GM18951 (cell line): ENCODE results near the gene MNAT1.

ENCODE experiments used
- POLR2A ChIP-seq: IDR thresholded peaks from 4 replicates; pipeline ENCODE4 v1.6.1; 2011; ENCODE audit warnings: mild to moderate bottlenecking; ENCODE audit not compliant: insufficient read length, insufficient read depth; ENCODE audit errors: extremely low read depth
- in situ Hi-C: fragments of 300-500 bp; cut with MboI; formaldehyde crosslinking; loops from one replicate; pipeline ENCODE4 v1.12.0; 2022; ENCODE audit warnings: low sequenced_read_pairs, mixed read lengths, inconsistent platforms; ENCODE audit not compliant: unreplicated experiment

The MNAT1 gene

GRCh38 chr14:60905923-60906322, 171.4 kb downstream of the MNAT1 start:
- no peak for TF ChIP-seq POLR2A
- in situ Hi-C loops, result no loop called here

- in situ Hi-C loops, result no loop called here
- no peak for TF ChIP-seq POLR2A
Observed at GRCh38 chr14:60915781-60916180, 181.2 kb downstream of the MNAT1 start.

GRCh38 chr14:60922050-60922449, 187.5 kb downstream of the MNAT1 start:
- TF ChIP-seq POLR2A, result no peak
- in situ Hi-C loops, result no loop called here

GRCh38 chr14:60925286-60925685, 190.7 kb downstream of the MNAT1 start:
- in situ Hi-C loops, result no loop called here
- no peak for TF ChIP-seq POLR2A

- in situ Hi-C loops, result no loop called here
- TF ChIP-seq POLR2A, result no peak
Observed at GRCh38 chr14:60926002-60926401, 191.4 kb downstream of the MNAT1 start.

GRCh38 chr14:60931218-60931617, 196.7 kb downstream of the MNAT1 start:
- in situ Hi-C loops, result no loop called here
- no peak for TF ChIP-seq POLR2A

- TF ChIP-seq POLR2A, result no peak
- in situ Hi-C loops, result no loop called here
Observed at GRCh38 chr14:60933920-60934655, 199.5 kb downstream of the MNAT1 start.

GRCh38 chr14:60935319-60935718, 200.8 kb downstream of the MNAT1 start:
- TF ChIP-seq POLR2A, result no peak
- in situ Hi-C loops, result no loop called here

- TF ChIP-seq POLR2A, result no peak
- in situ Hi-C loops, result no loop called here
Observed at GRCh38 chr14:60943637-60944032, 209.1 kb downstream of the MNAT1 start.

- no peak for TF ChIP-seq POLR2A
- in situ Hi-C loops, result no loop called here
Observed at GRCh38 chr14:60944204-60944603, 209.6 kb downstream of the MNAT1 start.

GRCh38 chr14:60945984-60946383, 211.4 kb downstream of the MNAT1 start:
- no peak for TF ChIP-seq POLR2A
- in situ Hi-C loops, result no loop called here

GRCh38 chr14:60946773-60947172, 212.2 kb downstream of the MNAT1 start:
- in situ Hi-C loops, result no loop called here
- TF ChIP-seq POLR2A, result no peak

- in situ Hi-C loops, result no loop called here
- TF ChIP-seq POLR2A, result no peak
Observed at GRCh38 chr14:60951776-60952435, 217.3 kb downstream of the MNAT1 start.

- TF ChIP-seq POLR2A, result no peak
- in situ Hi-C loops, result no loop called here
Observed at GRCh38 chr14:60956202-60956601, 221.6 kb downstream of the MNAT1 start.
